ENCODE measurements around the gene SMARCD2.

SMARCD2 gene

DNA sequence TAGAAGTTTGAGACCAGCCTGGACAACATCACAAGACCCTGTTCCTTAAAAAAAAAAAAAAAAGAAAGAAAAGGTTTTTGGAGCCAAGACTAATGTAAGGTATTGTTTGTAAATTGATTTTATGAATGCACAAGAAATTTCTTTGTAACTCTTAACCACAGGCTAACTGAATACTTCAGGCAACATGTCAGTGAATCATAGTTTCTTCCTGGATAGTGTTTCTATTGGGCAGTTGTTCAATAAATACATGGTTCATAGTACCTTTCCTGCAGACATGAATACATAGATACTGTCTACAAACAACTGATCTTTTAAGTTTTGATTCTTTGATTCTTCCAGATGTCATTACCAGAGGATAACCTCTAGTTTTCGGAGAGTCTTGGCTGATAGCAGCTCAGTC, 56.9 kb downstream of the SMARCD2 start:
- no peak for TF ChIP-seq GATA1 (IDR thresholded peaks at IDR 0.05; ENCODE audit: low read depth, low read length)
- TF ChIP-seq POLR2A (IDR thresholded peaks at IDR 0.05; ENCODE audit: low read length), result no peak
- DNase-seq, result no peak

- no peak for TF ChIP-seq GATA1 (IDR thresholded peaks at IDR 0.05; ENCODE audit: low read depth, low read length)
- TF ChIP-seq POLR2A (IDR thresholded peaks at IDR 0.05; ENCODE audit: low read length), result no peak
- DNase-seq, result no peak
These were observed 59.0 kb downstream of the SMARCD2 start for GRCh38 chr17:63783522-63783921.

All from erythroblast (primary cell).